Muscle layer of duodenum (tissue), 2 donors: ENCODE results near the gene ABL1.

Experiments
- H3K27ac ChIP-seq: one replicate; pipeline ENCODE4 v1.7.0; 2013; ENCODE audit warnings: mild to moderate bottlenecking, low read length
- H3K27me3 ChIP-seq: one replicate; pipeline ENCODE4 v1.7.0; 2013; ENCODE audit warnings: low read depth, mild to moderate bottlenecking, control low read depth, low read length
- H3K36me3 ChIP-seq, 2 donors: one replicate each; pipeline ENCODE4 v1.7.0; 2013; ENCODE audit warnings: low read length in 2 of 2, control low read depth in 1 of 2, mild to moderate bottlenecking in 1 of 2; ENCODE audit not compliant: insufficient read depth in 2 of 2, control insufficient read depth in 1 of 2
- H3K4me1 ChIP-seq, 2 donors: one replicate each; pipeline ENCODE4 v1.7.0; 2013; ENCODE audit warnings: low read length in 2 of 2, mild to moderate bottlenecking in 2 of 2, control low read depth in 1 of 2, moderate library complexity in 1 of 2; ENCODE audit not compliant: insufficient read depth in 2 of 2, control insufficient read depth in 1 of 2
- H3K4me3 ChIP-seq, 2 donors: one replicate each; pipeline ENCODE4 v1.7.0; 2013; ENCODE audit warnings: low read length in 2 of 2, low read depth in 1 of 2, mild to moderate bottlenecking in 1 of 2
- H3K9me3 ChIP-seq, 2 donors: one replicate each; pipeline ENCODE4 v1.7.0; 2013; ENCODE audit warnings: low read length in 2 of 2, control low read depth in 1 of 2, mild to moderate bottlenecking in 1 of 2; ENCODE audit not compliant: control insufficient read depth in 1 of 2
- donor health status: healthy.

Gene ABL1

GRCh38 chr9:130929571-130930038 is 94.6 kb downstream of the ABL1 start:
- H3K27ac ChIP-seq = no peak overlapping the region
- peaks cover 1% of the 10 kb centered on the region for H3K27me3 ChIP-seq
- H3K4me1 ChIP-seq = peaks cover 0 to 21% of the 10 kb centered on the region in 2 donors
- H3K4me3 ChIP-seq = no peak overlapping the region
- no peaks in the 10 kb centered on the region for H3K36me3 ChIP-seq
- no peaks in the 10 kb centered on the region for H3K9me3 ChIP-seq

DNA sequence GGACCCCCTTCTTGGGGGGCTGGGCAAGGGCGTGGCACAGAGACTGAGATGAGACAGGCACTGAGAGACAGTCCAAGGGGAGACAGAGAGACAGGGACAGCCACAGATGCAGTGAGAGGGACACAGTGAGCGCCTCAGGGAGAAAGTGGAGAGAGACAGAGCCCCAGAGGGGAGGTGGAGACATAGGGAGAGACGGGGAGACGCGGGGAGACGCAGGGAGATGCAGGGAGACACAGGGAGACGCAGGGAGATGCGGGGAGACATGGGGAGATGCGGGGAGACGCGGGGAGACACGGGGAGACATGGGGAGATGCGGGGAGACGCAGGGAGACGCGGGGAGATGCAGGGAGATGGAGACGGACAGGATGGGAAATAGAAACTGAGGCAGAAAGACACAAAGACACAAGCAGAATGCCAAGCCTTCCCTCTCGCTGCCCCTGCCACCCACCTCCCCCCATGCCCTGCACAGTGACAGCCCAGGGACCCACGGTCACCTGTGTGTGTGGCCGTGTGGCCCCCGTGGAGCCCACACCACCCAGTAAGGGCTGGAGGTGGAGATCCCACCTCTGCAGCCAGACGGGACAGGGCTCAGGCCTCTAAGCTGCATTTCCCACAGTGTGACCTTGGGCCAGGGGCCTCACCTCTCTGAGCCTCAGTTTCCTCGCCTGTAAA is 95.2 kb downstream of the ABL1 start:
- H3K27ac ChIP-seq = no peak overlapping the region
- no peak overlapping the region for H3K4me3 ChIP-seq
- peaks cover 0 to 21% of the 10 kb centered on the region in 2 donors for H3K4me1 ChIP-seq
- no peaks in the 10 kb centered on the region for H3K36me3 ChIP-seq
- H3K27me3 ChIP-seq = peaks cover 8% of the 10 kb centered on the region
- no peaks in the 10 kb centered on the region for H3K9me3 ChIP-seq

DNA sequence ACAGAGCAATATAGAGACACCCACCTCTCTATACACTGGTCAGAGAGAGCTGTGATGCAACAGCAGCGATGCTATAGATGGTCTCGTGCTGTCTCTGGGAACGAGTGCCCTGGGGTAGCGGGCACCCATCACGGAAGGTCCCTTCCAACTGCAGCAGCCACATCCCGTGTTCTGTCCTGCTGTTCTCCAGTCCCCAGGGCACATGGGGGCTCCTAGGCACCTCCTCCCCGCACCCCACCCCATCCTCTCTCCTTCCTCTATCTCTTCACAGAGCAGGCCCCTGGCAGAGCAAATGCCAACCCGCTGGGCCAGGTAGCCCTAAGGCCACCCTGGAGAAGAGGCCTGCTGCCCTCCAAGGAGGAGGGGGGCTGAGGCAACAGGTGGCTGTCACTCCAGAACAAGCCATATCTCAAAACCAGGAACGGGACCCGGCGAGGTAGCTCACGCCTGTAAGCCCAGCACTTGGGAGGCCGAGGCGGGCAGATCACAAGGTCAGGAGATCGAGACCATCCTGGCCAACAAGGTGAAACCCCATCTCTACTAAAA is 95.8 kb downstream of the ABL1 start:
- no peak overlapping the region for H3K27ac ChIP-seq
- peaks cover 0 to 21% of the 10 kb centered on the region in 2 donors for H3K4me1 ChIP-seq
- peaks cover 14% of the 10 kb centered on the region for H3K27me3 ChIP-seq
- no peaks in the 10 kb centered on the region for H3K9me3 ChIP-seq
- H3K4me3 ChIP-seq = no peak overlapping the region
- H3K36me3 ChIP-seq = no peaks in the 10 kb centered on the region

- Histone ChIP-seq H3K4me3 (no peak overlapping the region), H3K27me3 (peaks cover 21% of the 10 kb centered on the region), H3K27ac (no peak overlapping the region), H3K36me3 (no peaks in the 10 kb centered on the region), H3K4me1 (peaks cover 0 to 21% of the 10 kb centered on the region in 2 donors), H3K9me3 (no peaks in the 10 kb centered on the region)
Measured at GRCh38 chr9:130931508-130932254, 96.6 kb downstream of the ABL1 start.

DNA sequence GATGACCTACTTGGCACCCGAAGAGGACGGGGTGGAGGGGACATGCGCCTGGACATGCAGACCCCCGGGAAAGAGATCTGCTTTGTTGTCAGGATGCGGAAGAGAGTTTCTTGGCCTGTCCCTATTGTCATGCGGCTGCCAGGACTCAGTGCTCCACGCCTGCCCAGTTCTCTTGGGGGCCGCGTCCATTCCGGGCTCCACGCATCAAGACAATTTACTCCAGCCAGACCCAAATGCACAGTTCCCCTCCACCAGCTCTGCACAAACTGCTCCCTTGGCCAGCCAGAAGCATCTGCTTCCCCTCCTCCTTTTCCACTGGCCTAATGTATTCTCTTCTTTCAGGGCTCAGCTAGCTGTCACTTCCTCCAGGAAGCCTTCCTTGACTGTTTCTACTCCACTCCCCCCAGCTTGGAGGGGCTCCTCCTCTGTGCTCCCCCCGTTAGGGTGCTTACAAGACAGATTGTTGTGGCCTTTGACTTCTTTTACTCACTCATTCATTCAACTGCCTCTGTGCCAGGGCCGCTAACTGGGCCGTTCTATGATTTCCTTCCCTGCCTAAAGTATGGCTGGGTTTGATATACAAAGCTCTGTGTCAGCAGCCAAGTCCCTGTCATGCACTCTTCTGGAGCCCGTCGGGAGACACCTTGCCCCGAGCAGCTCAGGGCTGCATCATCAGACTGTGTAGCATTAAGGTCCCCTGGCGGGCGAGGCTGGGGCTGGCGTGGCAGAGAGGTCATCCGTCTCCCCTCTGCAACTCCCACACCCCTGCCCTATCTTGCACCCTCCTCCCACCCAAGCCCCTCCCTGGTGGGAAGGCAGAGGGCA is 97.4 kb downstream of the ABL1 start:
- Histone ChIP-seq H3K27ac (no peak overlapping the region), H3K4me1 (peaks cover 0 to 21% of the 10 kb centered on the region in 2 donors), H3K9me3 (no peaks in the 10 kb centered on the region), H3K27me3 (peaks cover 29% of the 10 kb centered on the region), H3K4me3 (no peak overlapping the region), H3K36me3 (no peaks in the 10 kb centered on the region)

- H3K4me1 ChIP-seq = peaks cover 0 to 26% of the 10 kb centered on the region in 2 donors
- H3K9me3 ChIP-seq = no peaks in the 10 kb centered on the region
- no peak overlapping the region for H3K4me3 ChIP-seq
- peaks cover 38% of the 10 kb centered on the region for H3K27me3 ChIP-seq
- no peaks in the 10 kb centered on the region for H3K36me3 ChIP-seq
- no peak overlapping the region for H3K27ac ChIP-seq
Measured at GRCh38 chr9:130933114-130934046, 98.3 kb downstream of the ABL1 start.

DNA sequence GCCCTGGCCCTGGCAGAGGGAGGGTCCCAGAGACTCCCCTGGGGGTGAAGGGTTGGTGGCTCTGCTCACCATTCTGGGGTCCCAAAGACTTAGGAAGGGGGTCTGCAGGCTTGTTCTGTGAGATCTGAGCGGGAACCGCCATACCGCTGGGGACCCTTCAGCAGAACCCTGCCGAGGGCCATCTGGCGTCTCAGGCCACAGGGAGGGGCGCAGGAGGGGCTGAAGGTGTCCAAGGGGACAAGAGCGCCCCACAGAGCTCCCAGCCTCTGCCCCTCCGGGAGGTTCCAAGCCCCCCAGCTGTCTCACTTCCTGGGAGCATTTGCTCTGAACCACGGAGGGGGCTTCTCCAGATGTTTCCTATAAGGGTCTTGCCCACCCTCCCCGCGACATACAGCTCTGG is 99.2 kb downstream of the ABL1 start:
- H3K27ac ChIP-seq = no peak overlapping the region
- H3K4me3 ChIP-seq = no peak overlapping the region
- H3K4me1 ChIP-seq = peaks cover 0 to 24% of the 10 kb centered on the region in 2 donors
- peaks cover 38% of the 10 kb centered on the region for H3K27me3 ChIP-seq
- no peaks in the 10 kb centered on the region for H3K36me3 ChIP-seq
- H3K9me3 ChIP-seq = no peaks in the 10 kb centered on the region

- peaks cover 0 to 31% of the 10 kb centered on the region in 2 donors for H3K4me1 ChIP-seq
- H3K9me3 ChIP-seq = no peaks in the 10 kb centered on the region
- H3K27me3 ChIP-seq = peaks cover 38% of the 10 kb centered on the region
- no peak overlapping the region for H3K27ac ChIP-seq
- no peak overlapping the region for H3K4me3 ChIP-seq
- H3K36me3 ChIP-seq = no peaks in the 10 kb centered on the region
Measured at GRCh38 chr9:130934702-130935647, 99.9 kb downstream of the ABL1 start.

DNA sequence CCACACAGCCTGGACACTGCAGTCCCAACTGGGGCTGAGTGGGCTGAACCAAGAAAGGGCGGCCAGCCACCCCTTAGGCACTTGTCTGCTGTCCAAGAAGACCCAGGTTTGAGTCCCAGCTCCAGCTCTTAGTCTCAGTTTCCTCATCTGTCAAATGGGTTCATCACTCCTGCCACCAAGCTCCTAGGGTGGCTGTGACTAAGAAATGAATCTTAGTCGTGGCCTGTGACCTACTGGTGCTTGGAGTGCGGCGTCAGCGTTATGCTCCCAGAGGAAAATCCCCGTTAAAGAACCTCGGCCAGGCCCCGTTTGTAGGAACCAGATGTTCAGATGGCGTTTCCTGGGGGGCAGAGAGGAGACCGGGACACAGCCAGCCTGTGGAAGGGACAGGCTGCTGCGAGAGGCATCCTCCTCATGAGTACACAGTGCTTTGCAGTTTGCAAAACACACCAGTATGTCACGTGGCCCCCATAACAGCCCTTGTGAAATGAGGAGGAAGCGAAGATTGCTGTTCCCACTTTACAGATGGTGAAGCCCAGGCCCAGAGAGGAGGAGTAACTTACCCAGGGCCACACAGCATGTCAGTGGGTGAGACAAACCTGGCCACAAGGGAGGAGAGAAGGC is 100.7 kb downstream of the ABL1 start:
- Histone ChIP-seq H3K27ac (no peak overlapping the region), H3K4me1 (peaks cover 0 to 39% of the 10 kb centered on the region in 2 donors), H3K27me3 (peaks cover 46% of the 10 kb centered on the region), H3K4me3 (no peak overlapping the region), H3K9me3 (no peaks in the 10 kb centered on the region), H3K36me3 (no peaks in the 10 kb centered on the region)
